Measurements from ENCODE around the gene CRYBG2.
"Not testable (repeated sequence)": the region's sequence is repeated elsewhere in the genome, so short reads cannot be mapped to it uniquely, and the experiment has no call there.

The CRYBG2 gene

DNA sequence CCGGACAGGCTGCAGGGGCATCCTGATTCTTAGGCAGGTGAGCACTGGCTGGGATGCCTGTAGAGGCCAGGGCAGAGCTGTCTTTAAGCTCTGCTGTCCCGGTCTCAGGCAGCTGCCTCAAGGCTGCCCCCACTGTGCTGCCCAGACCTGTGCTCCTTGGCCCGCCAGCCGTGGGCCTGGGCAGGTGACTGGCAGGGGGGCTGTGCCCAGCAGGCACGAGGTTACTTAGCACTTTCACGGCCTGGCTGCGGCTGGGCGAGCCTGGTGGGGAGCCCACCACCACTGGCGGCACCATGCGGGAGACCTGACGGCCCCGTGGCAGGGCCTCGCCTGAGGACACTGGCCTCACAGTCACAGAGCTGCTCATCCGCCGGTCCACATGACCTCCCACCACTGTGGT is 8.2 kb downstream of the CRYBG2 start:
- DNase-seq (no peak), ATAC-seq (no peak)
- Mint-ChIP-seq H3K4me3 (no peak overlapping the region), H3K9me3 (no peaks in the 10 kb centered on the region), H3K27me3 (no peaks in the 10 kb centered on the region), H3K27ac (no peak overlapping the region), H3K4me1 (no peaks in the 10 kb centered on the region)

DNA sequence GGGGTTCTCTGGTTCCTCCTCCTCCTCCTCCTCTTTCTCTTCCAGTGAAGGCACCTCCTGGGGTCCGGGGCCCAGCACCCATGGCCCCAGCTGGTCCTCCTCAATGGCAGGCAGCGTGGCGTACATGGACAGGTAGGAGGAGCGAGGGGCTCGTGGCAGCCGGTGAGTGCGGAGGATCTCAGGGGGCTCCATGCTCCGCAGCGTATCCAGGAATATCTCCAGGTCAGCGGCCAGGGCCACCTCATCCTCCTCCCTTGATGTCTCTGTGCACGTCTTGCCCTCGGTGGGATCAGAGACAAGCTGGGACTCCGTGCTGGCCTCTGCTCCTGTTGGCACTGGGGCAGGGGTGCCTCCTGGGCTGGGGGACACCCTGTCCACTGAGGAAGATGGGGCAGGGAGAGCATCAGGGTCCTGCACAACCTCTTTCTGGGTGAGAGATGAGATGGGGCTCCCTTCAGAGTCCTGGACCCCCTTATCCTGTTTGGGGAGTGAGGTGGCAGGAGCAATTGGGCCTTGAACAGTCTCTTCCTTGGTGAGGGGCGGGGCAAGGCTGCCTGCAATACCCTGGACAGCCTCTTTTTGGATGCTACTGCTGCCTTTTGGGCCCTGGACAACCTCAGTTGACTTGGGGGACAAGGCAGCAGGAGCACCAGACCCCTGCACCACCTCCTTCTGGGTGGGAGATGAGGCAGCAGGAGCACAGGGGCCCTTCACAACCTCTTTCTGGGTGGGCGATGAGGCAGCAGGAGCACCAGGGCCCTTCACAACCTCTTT is 9.6 kb downstream of the CRYBG2 start:
- H3K4me3 Mint-ChIP-seq: no peak overlapping the region

GRCh38 chr1:26340047-26340481 is 13.9 kb downstream of the CRYBG2 start:
- ATAC-seq (no peak), DNase-seq (no peak)
- H3K4me3 Mint-ChIP-seq: no peak overlapping the region
- peaks cover 6% of the 10 kb centered on the region for H3K27me3 Mint-ChIP-seq
- no peaks in the 10 kb centered on the region for H3K9me3 Mint-ChIP-seq
- no peak overlapping the region for H3K27ac Mint-ChIP-seq
- peaks cover 28% of the 10 kb centered on the region for H3K4me1 Mint-ChIP-seq

More for the DNA sequence above, 9.6 kb downstream of the CRYBG2 start:
- Mint-ChIP-seq H3K4me1 (no peaks in the 10 kb centered on the region), H3K9me3 (no peaks in the 10 kb centered on the region), H3K27ac (peak overlapping the region in 1 of 2 donors; percentile 64), H3K27me3 (no peaks in the 10 kb centered on the region)
- ATAC-seq (no peak), DNase-seq (no peak)

GRCh38 chr1:26338670-26339069 is 15.3 kb downstream of the CRYBG2 start:
- peaks cover 28% of the 10 kb centered on the region for H3K4me1 Mint-ChIP-seq
- H3K9me3 Mint-ChIP-seq: no peaks in the 10 kb centered on the region
- H3K27me3 Mint-ChIP-seq: peaks cover 6% of the 10 kb centered on the region
- no peak for ATAC-seq
- H3K27ac Mint-ChIP-seq: no peak overlapping the region
- DNase-seq: no peak
- no peak overlapping the region for H3K4me3 Mint-ChIP-seq

- Mint-ChIP-seq H3K27me3 (peaks cover 6% of the 10 kb centered on the region), H3K27ac (no peak overlapping the region), H3K4me1 (peaks cover 28% of the 10 kb centered on the region), H3K9me3 (no peaks in the 10 kb centered on the region), H3K4me3 (peak overlapping the region in 1 of 2 donors; percentile 65)
- ATAC-seq (no peak), DNase-seq (no peak)
These were observed 16.3 kb downstream of the CRYBG2 start for GRCh38 chr1:26337625-26338024.

- Mint-ChIP-seq H3K4me1 (peaks cover 28% of the 10 kb centered on the region), H3K9me3 (no peaks in the 10 kb centered on the region), H3K27me3 (peaks cover 6% of the 10 kb centered on the region), H3K4me3 (peak overlapping the region; percentile 65 to 93), H3K27ac (no peak overlapping the region)
- no peak for DNase-seq
- ATAC-seq: no peak
These were observed 16.8 kb downstream of the CRYBG2 start for GRCh38 chr1:26337206-26337535.

- Mint-ChIP-seq H3K27ac (peak overlapping the region in 1 of 2 donors; percentile 82), H3K27me3 (peaks cover 6% of the 10 kb centered on the region), H3K4me3 (peak overlapping the region; percentile 93 to 94), H3K9me3 (no peaks in the 10 kb centered on the region), H3K4me1 (peaks cover 28% of the 10 kb centered on the region)
- ATAC-seq (peak; percentile 89), DNase-seq (peak; percentile 68 to 69)
These were observed 17.3 kb downstream of the CRYBG2 start for GRCh38 chr1:26336477-26337205.

GRCh38 chr1:26335774-26336476 is 18.0 kb downstream of the CRYBG2 start:
- peaks cover 6% of the 10 kb centered on the region for H3K27me3 Mint-ChIP-seq
- peak overlapping the region in 1 of 2 donors; percentile 92 for H3K27ac Mint-ChIP-seq
- H3K4me1 Mint-ChIP-seq: peaks cover 28% of the 10 kb centered on the region
- DNase-seq (no peak), ATAC-seq (peak; percentile 9)
- H3K4me3 Mint-ChIP-seq: peak overlapping the region; percentile 93 to 94
- H3K9me3 Mint-ChIP-seq: no peaks in the 10 kb centered on the region

- peaks cover 27% of the 10 kb centered on the region for H3K4me1 Mint-ChIP-seq
- H3K27ac Mint-ChIP-seq, H3K9me3 Mint-ChIP-seq, ATAC-seq, H3K4me3 Mint-ChIP-seq, H3K27me3 Mint-ChIP-seq, DNase-seq: not testable (repeated sequence)
These were observed 20.6 kb downstream of the CRYBG2 start for GRCh38 chr1:26333312-26333711.

DNA sequence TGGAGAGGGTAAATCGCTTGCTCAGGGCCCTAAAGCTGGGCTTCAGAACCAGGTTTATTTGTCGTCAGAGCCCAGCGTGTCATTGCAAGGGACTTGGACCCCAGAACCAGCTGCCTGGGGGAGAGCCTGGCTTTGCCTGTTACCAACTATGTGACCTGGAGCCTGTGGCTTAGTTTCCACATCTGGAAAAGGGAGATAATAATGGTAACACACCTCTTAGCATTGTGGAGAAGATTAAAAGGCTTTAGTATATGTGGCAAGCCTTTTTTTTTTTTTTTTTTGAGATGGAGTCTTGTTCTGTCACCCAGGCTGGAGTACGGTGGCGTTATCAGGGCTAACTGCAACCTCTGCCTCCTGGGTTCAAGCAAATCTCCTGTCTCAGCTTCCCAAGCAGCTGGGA is 23.7 kb downstream of the CRYBG2 start:
- no peak overlapping the region for H3K4me3 Mint-ChIP-seq
- DNase-seq: no peak
- H3K27ac Mint-ChIP-seq: no peak overlapping the region
- no peaks in the 10 kb centered on the region for H3K9me3 Mint-ChIP-seq
- H3K4me1 Mint-ChIP-seq: peaks cover 5% of the 10 kb centered on the region
- H3K27me3 Mint-ChIP-seq: no peaks in the 10 kb centered on the region
- no peak for ATAC-seq

DNA sequence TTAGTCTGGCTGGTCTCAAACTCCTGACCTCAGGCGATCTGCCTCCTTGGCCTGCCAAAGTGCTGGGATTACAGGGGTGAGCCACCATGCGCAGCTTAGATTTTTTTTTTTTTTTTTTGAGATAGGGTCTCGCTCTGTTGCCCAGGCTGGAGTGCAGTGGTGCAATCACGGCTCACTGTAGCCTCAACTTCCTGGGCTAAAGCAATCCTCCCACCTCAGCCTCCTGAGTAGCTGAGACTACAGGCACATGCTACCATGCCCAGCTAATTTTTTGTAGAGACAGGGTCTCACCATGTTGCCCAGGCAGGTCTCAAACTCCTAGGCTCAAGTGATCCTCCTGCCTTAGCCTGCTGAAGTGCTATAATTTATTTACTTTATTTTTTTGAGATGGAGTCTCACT is 24.6 kb downstream of the CRYBG2 start:
- not testable (repeated sequence) for H3K27ac Mint-ChIP-seq, H3K27me3 Mint-ChIP-seq, H3K9me3 Mint-ChIP-seq, H3K4me1 Mint-ChIP-seq, ATAC-seq, DNase-seq, H3K4me3 Mint-ChIP-seq

GRCh38 chr1:26328597-26328996 is 25.3 kb downstream of the CRYBG2 start:
- Mint-ChIP-seq H3K27me3 (no peaks in the 10 kb centered on the region), H3K27ac (peak overlapping the region in 1 of 2 donors; percentile 42), H3K9me3 (no peaks in the 10 kb centered on the region), H3K4me1 (peaks cover 4% of the 10 kb centered on the region), H3K4me3 (no peak overlapping the region)
- no peak for ATAC-seq
- no peak for DNase-seq

DNA sequence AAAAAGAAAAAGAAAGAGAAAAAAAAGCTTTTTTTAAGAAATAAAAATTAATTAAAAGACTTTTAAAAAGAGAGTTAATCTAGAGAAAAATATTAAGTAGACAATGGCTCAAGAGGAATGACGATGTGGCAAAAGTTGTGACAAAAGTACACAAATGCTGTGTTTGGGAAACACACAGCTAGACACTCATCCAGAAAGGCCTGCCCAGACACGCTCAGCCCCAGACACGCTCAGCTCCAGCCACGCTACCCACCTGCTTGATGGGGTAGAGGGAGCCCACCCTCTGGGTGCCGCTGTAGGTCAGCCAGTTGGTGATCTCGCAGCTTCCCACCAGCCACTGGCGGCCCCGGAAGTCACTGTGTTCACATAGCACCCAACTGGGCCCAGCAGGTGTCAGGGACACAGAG is 26.0 kb downstream of the CRYBG2 start:
- no peaks in the 10 kb centered on the region for H3K9me3 Mint-ChIP-seq
- no peak for DNase-seq
- no peaks in the 10 kb centered on the region for H3K27me3 Mint-ChIP-seq
- no peak overlapping the region for H3K4me3 Mint-ChIP-seq
- H3K27ac Mint-ChIP-seq: peak overlapping the region in 1 of 2 donors; percentile 78
- peaks cover 8% of the 10 kb centered on the region for H3K4me1 Mint-ChIP-seq
- ATAC-seq: no peak

DNA sequence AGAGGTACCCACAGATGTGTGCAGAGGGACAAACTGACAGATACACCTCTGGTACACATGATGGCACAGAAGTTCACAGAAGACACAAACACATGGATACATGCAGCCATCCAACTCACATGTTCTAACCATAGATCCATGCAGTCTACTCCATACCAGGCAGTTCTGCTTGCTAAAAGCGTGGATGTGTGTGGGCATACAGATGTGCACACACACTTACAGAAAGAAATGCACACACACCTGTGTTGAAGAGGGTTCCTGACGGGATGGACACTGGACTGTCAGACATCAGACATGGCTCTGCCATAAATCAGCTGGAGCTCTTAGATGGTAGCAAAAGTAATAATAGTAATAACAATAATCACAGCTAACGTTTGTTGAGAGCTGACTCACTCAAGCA is 29.4 kb downstream of the CRYBG2 start:
- Mint-ChIP-seq H3K27ac (no peak overlapping the region), H3K27me3 (no peaks in the 10 kb centered on the region), H3K9me3 (no peaks in the 10 kb centered on the region), H3K4me3 (no peak overlapping the region), H3K4me1 (peaks cover 42% of the 10 kb centered on the region)
- ATAC-seq (no peak), DNase-seq (no peak)

DNA sequence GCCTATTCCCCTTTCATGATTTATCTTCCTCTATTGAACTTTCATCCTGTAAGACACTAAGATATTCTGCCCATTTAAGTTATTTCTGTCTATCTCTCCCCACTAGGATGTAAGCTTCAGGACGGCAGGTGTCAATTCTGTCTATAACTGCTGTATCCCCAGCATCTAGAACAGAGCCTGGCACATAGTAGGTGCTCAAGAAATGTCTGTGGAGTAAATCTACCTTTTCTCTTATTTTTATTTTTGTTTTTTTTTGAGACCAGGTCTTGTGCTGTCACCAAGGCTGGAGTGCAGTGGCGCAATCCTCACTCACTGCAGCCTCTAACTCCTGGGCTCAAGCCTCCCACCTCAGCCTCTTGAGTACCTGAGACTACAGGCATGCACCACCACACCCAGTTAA is 30.5 kb downstream of the CRYBG2 start:
- Mint-ChIP-seq H3K4me3 (no peak overlapping the region), H3K9me3 (no peaks in the 10 kb centered on the region), H3K27me3 (no peaks in the 10 kb centered on the region), H3K4me1 (peaks cover 45% of the 10 kb centered on the region), H3K27ac (no peak overlapping the region)
- no peak for DNase-seq
- ATAC-seq: no peak

GRCh38 chr1:26322042-26322331 is 31.9 kb downstream of the CRYBG2 start:
- Mint-ChIP-seq H3K4me1 (peaks cover 52% of the 10 kb centered on the region), H3K27me3 (no peaks in the 10 kb centered on the region)
- no peak for ATAC-seq

More at GRCh38 chr1:26322042-26322331, 31.9 kb downstream of the CRYBG2 start:
- no peak for DNase-seq
- Mint-ChIP-seq H3K9me3 (no peaks in the 10 kb centered on the region), H3K27ac (no peak overlapping the region), H3K4me3 (no peak overlapping the region)

All from stimulated activated naive CD8-positive, alpha-beta T cell treated with anti-CD3 and anti-CD28 coated beads, Interleukin-15, amount 100 ng/mL, for 72 hours (primary cell).